Measurements from ENCODE around the gene APC2.
A peak's percentile ranks its signal among the peaks of the same experiment; 100 is the strongest.
"Not testable (repeated sequence)": the region's sequence is repeated elsewhere in the genome, so short reads cannot be mapped to it uniquely, and the experiment has no call there.

APC2 gene

GRCh38 chr19:1431759-1432506 lies 18.0 kb upstream of the APC2 start:
- DNase-seq, result no peak

- DNase-seq, result no peak
Observed at GRCh38 chr19:1432507-1432887, 17.4 kb upstream of the APC2 start.

GRCh38 chr19:1433119-1434039 lies 16.5 kb upstream of the APC2 start:
- DNase-seq, result no peak

GRCh38 chr19:1434040-1434366 lies 15.9 kb upstream of the APC2 start:
- no peak for DNase-seq

- DNase-seq, result no peak
Observed at GRCh38 chr19:1434577-1435060, 15.3 kb upstream of the APC2 start.

GRCh38 chr19:1435378-1435989 lies 14.4 kb upstream of the APC2 start:
- DNase-seq, result no peak

- no peak for DNase-seq
Observed at GRCh38 chr19:1437609-1438008, 12.3 kb upstream of the APC2 start.

- peak; percentile 94 for DNase-seq
Observed at GRCh38 chr19:1438035-1438932, 11.6 kb upstream of the APC2 start, which contains the start of gene RPS15. TSS of gene RPS15 (plus strand) at chr19:1438396. CDS start at chr19:1438426, 30 bp downstream.

GRCh38 chr19:1438933-1439354 lies 11.0 kb upstream of the APC2 start:
- no peak for DNase-seq

GRCh38 chr19:1439525-1440417 lies 10.2 kb upstream of the APC2 start:
- not testable (repeated sequence) for DNase-seq

- no peak for DNase-seq
Observed at GRCh38 chr19:1440418-1440801, 9.5 kb upstream of the APC2 start.

- DNase-seq, result no peak
Observed at GRCh38 chr19:1441022-1441426, 8.9 kb upstream of the APC2 start.

GRCh38 chr19:1441677-1442438 lies 8.1 kb upstream of the APC2 start:
- DNase-seq, result no peak

GRCh38 chr19:1445185-1445931 lies 4.6 kb upstream of the APC2 start:
- peak; percentile 57 for DNase-seq

- no peak for DNase-seq
Observed at GRCh38 chr19:1445932-1446712, 3.8 kb upstream of the APC2 start.

GRCh38 chr19:1446713-1447481 lies 3.0 kb upstream of the APC2 start:
- peak; percentile 21 for DNase-seq

- no peak for DNase-seq
Observed at GRCh38 chr19:1447504-1447903, 2.4 kb upstream of the APC2 start.

- no peak for DNase-seq
Observed at GRCh38 chr19:1447944-1448343, 2.0 kb upstream of the APC2 start.

Measured in effector CD4-positive, alpha-beta T cell (primary cell).